ENCODE results near the gene NRXN3. TPM values are rescaled to one million over a fixed set of nuclear protein-coding genes. Genes with fewer than 3 reads are reported as not detected.

NRXN3 gene
- polyA plus RNA-seq, 1 donor from 2014 or later: 110 TPM

- H2AFZ ChIP-seq (ENCODE audit: low read depth, low read length): no peak overlapping the region
- TF ChIP-seq TAF1 (IDR thresholded peaks at IDR 0.05; ENCODE audit: low read depth): no peak
- TF ChIP-seq MXI1 (conservative IDR thresholded peaks at IDR 0.05; ENCODE audit: poor library complexity, severe bottlenecking): no peak
- TF ChIP-seq POLR2AphosphoS5 (IDR thresholded peaks at IDR 0.05): no peak
- no peak for TF ChIP-seq EZH2 (IDR thresholded peaks at IDR 0.05; ENCODE audit: borderline replicate concordance, insufficient read depth, low read length, poor library complexity, severe bottlenecking)
- no peak for TF ChIP-seq EP300 (conservative IDR thresholded peaks at IDR 0.05; ENCODE audit: poor library complexity, severe bottlenecking)
- TF ChIP-seq SMC3 (conservative IDR thresholded peaks at IDR 0.05; ENCODE audit: poor library complexity): no peak
- no peak for TF ChIP-seq RAD21 (conservative IDR thresholded peaks at IDR 0.05)
- TF ChIP-seq REST (IDR thresholded peaks at IDR 0.05; ENCODE audit: borderline replicate concordance): no peak
- TF ChIP-seq, protein P1, sequence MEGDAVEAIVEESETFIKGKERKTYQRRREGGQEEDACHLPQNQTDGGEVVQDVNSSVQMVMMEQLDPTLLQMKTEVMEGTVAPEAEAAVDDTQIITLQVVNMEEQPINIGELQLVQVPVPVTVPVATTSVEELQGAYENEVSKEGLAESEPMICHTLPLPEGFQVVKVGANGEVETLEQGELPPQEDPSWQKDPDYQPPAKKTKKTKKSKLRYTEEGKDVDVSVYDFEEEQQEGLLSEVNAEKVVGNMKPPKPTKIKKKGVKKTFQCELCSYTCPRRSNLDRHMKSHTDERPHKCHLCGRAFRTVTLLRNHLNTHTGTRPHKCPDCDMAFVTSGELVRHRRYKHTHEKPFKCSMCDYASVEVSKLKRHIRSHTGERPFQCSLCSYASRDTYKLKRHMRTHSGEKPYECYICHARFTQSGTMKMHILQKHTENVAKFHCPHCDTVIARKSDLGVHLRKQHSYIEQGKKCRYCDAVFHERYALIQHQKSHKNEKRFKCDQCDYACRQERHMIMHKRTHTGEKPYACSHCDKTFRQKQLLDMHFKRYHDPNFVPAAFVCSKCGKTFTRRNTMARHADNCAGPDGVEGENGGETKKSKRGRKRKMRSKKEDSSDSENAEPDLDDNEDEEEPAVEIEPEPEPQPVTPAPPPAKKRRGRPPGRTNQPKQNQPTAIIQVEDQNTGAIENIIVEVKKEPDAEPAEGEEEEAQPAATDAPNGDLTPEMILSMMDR (IDR thresholded peaks at IDR 0.05; ENCODE audit: poor library complexity, severe bottlenecking): no peak
These were observed 1536.2 kb downstream of the NRXN3 start for GRCh38 chr14:79706382-79706781.

DNA sequence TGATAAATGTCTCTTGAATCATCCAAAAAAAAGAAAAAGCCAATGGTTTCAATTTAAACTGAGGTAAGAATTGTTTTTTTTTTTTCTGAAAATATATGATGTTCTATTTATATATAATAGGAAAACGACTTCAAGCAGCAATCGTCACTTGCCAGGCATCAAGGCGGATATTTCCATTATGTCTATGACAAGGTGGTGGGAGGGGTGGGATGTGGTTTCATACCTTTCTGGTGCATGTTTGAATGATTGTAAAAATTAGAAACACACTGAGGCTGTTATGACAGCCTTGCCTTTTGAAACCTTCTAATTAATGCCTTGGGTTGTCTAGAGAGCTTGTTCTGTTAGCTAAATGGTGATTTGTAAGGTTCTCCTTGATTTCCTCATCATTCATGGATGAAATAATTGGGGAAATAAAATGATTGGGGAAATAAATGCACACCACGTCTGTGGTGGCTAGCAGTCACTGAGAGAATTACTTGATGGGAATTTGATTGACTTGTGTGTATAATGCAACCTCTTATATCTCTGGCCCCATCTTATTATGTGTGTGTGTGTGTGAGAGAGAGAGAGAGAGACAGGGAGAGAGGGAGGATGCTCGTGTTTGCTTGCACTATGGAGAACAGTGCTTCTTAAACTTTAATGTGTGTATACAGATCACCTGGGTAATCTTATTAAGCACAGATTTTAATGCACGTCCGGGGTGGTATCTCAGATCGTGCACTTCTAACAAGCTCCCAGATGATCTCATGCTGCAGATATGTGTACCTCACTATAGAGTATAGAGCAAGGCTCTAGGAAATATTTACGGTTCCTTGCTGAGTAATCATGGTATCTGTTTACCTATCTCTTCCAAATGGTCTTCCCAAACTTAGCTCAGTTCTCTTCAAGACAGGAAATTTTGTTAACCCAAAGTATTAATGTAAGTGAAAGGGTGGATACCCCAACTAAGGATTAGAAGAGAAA is 1538.5 kb downstream of the NRXN3 start:
- Histone ChIP-seq H3K9me3 (ENCODE audit: low read length) (no peaks in the 10 kb centered on the region), H3K79me2 (replicated peaks; ENCODE audit: insufficient read depth, low read length) (no peaks in the 10 kb centered on the region), H3K9me2 (ENCODE audit: insufficient read depth, low read length) (no peaks in the 10 kb centered on the region), H3F3A (ENCODE audit: insufficient read depth, low read length, poor library complexity, severe bottlenecking) (peaks cover 12% of the 10 kb centered on the region), H2AFZ (ENCODE audit: low read depth, low read length) (no peak overlapping the region), H3K9ac (ENCODE audit: low read length) (peak overlapping the region; percentile 7), H3K4me2 (ENCODE audit: low read length) (peak overlapping the region; percentile 63), H3K27me3 (ENCODE audit: insufficient read depth, low read depth, low read length) (no peaks in the 10 kb centered on the region), H4K20me1 (ENCODE audit: insufficient read depth) (no peaks in the 10 kb centered on the region), H3K27ac (ENCODE audit: low read length) (peak overlapping the region; percentile 69), H3K4me3 (ENCODE audit: low read length) (peak overlapping the region; percentile 28), H3K36me3 (ENCODE audit: insufficient read depth, low read length) (peaks cover 2% of the 10 kb centered on the region)
- TF ChIP-seq EZH2 (IDR thresholded peaks at IDR 0.05; ENCODE audit: borderline replicate concordance, insufficient read depth, low read length, poor library complexity, severe bottlenecking) (no peak), MXI1 (conservative IDR thresholded peaks at IDR 0.05; ENCODE audit: poor library complexity, severe bottlenecking) (no peak), RAD21 (conservative IDR thresholded peaks at IDR 0.05) (no peak), SMC3 (conservative IDR thresholded peaks at IDR 0.05; ENCODE audit: poor library complexity) (no peak), TAF1 (IDR thresholded peaks at IDR 0.05; ENCODE audit: low read depth) (no peak), REST (IDR thresholded peaks at IDR 0.05; ENCODE audit: borderline replicate concordance) (no peak), EP300 (conservative IDR thresholded peaks at IDR 0.05; ENCODE audit: poor library complexity, severe bottlenecking) (peak; percentile 55), POLR2AphosphoS5 (IDR thresholded peaks at IDR 0.05) (peak; percentile 51)
- TF ChIP-seq, protein P1 (IDR thresholded peaks at IDR 0.05; ENCODE audit: poor library complexity, severe bottlenecking): no peak

More at GRCh38 chr14:79706382-79706781, 1536.2 kb downstream of the NRXN3 start:
- Histone ChIP-seq H3K9me3 (ENCODE audit: low read length) (no peaks in the 10 kb centered on the region), H3F3A (ENCODE audit: insufficient read depth, low read length, poor library complexity, severe bottlenecking) (peaks cover 12% of the 10 kb centered on the region), H4K20me1 (ENCODE audit: insufficient read depth) (no peaks in the 10 kb centered on the region), H3K9me2 (ENCODE audit: insufficient read depth, low read length) (no peaks in the 10 kb centered on the region), H3K9ac (ENCODE audit: low read length) (no peak overlapping the region), H3K36me3 (ENCODE audit: insufficient read depth, low read length) (peaks cover 4% of the 10 kb centered on the region), H3K27ac (ENCODE audit: low read length) (no peak overlapping the region), H3K79me2 (replicated peaks; ENCODE audit: insufficient read depth, low read length) (no peaks in the 10 kb centered on the region), H3K4me2 (ENCODE audit: low read length) (no peak overlapping the region), H3K4me3 (ENCODE audit: low read length) (no peak overlapping the region), H3K27me3 (ENCODE audit: insufficient read depth, low read depth, low read length) (no peaks in the 10 kb centered on the region)
